PC-3 (cell line): Measurements from ENCODE around the gene IFT43.

Experiments used
- EZH2 ChIP-seq: fragments of 300-600 bp; sonication (generic); IDR thresholded peaks from one replicate; pipeline ENCODE4 v1.6.1; 2017; ENCODE audit warnings: antibody characterized with exemption, mild to moderate bottlenecking, low read length; ENCODE audit not compliant: unreplicated experiment
- EZH2phosphoT487 ChIP-seq: fragments of 300-600 bp; sonication (generic); IDR thresholded peaks from 2 replicates; pipeline ENCODE4 v1.6.1; 2018; ENCODE audit warnings: mild to moderate bottlenecking, antibody characterized with exemption, low read length, borderline replicate concordance
- TF ChIP-seq, protein P1 (sequence below): fragments of 300-600 bp; sonication (generic); conservative IDR thresholded peaks from 2 replicates; pipeline ENCODE4 v1.5.1; 2017; ENCODE audit warnings: antibody characterized with exemption, low read depth, mild to moderate bottlenecking, low read length

DNA sequence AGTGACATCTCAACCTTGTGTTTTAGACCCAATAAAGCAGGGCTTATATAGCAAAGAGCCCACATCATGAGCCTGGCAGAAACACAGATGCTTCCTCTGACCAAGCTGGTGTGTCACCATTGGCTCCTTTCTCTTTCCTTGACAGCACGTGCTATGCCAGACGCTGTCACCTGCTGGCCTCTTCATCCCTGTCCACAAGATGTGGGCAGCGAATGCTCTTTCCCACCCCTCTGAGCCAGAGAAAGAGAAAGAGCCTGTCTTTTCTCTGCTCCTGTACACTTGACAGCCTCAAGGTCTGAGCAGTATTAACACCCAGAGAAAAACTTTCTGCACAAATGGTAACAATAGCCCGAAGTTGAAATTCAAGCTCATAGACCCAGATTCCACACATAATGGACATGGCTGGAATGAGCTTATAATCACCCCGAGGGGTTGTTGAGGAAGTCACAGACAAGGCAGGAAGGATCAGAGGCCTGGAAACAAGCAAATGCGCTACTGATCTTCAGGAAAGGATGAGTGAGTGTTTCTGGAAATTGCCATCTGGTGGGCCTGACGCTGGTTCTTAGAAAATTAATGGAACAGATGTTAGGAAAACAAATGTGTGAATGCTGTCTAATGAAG lies 12.7 kb upstream of the IFT43 start:
- TF ChIP-seq, protein P1, sequence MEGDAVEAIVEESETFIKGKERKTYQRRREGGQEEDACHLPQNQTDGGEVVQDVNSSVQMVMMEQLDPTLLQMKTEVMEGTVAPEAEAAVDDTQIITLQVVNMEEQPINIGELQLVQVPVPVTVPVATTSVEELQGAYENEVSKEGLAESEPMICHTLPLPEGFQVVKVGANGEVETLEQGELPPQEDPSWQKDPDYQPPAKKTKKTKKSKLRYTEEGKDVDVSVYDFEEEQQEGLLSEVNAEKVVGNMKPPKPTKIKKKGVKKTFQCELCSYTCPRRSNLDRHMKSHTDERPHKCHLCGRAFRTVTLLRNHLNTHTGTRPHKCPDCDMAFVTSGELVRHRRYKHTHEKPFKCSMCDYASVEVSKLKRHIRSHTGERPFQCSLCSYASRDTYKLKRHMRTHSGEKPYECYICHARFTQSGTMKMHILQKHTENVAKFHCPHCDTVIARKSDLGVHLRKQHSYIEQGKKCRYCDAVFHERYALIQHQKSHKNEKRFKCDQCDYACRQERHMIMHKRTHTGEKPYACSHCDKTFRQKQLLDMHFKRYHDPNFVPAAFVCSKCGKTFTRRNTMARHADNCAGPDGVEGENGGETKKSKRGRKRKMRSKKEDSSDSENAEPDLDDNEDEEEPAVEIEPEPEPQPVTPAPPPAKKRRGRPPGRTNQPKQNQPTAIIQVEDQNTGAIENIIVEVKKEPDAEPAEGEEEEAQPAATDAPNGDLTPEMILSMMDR = no peak
- TF ChIP-seq EZH2 (no peak), EZH2phosphoT487 (no peak)
